H9 (cell line): ENCODE data around the gene LY6G6F. TPM values are rescaled to one million over a fixed set of nuclear protein-coding genes. Genes with fewer than 3 reads are reported as not detected.

Experiments
- DNase-seq: peaks from one replicate; pipeline ENCODE4 v3.0.0-alpha.2; 2017
- H2AFZ ChIP-seq: one replicate; pipeline ENCODE4 v1.6.1; 2013; ENCODE audit warnings: mild to moderate bottlenecking, low read length, control low read depth, moderate library complexity
- H2AK5ac ChIP-seq: 2 replicates; pipeline ENCODE4 v1.6.1; 2013; ENCODE audit warnings: low read length, control low read depth, mixed read lengths; ENCODE audit not compliant: insufficient read length
- H2BK120ac ChIP-seq: one replicate; pipeline ENCODE4 v1.6.1; 2013; ENCODE audit warnings: low read depth, mild to moderate bottlenecking, low read length, control low read depth, inconsistent platforms; ENCODE audit not compliant: poor library complexity, severe bottlenecking
- H2BK12ac ChIP-seq: 2 replicates; pipeline ENCODE4 v1.6.1; 2013; ENCODE audit warnings: low read length, control low read depth, mixed read lengths, low read depth; ENCODE audit not compliant: insufficient read length
- H2BK15ac ChIP-seq: 2 replicates; pipeline ENCODE4 v1.6.1; 2013; ENCODE audit warnings: low read depth, low read length, control low read depth
- H2BK20ac ChIP-seq: one replicate; pipeline ENCODE4 v1.6.1; 2013; ENCODE audit warnings: low read depth, mild to moderate bottlenecking, low read length, control low read depth, inconsistent platforms; ENCODE audit not compliant: poor library complexity, severe bottlenecking
- H2BK5ac ChIP-seq: 2 replicates; pipeline ENCODE4 v1.6.1; 2013; ENCODE audit warnings: low read length, control low read depth, mixed read lengths; ENCODE audit not compliant: insufficient read length
- H3K14ac ChIP-seq: 2 replicates; pipeline ENCODE4 v1.6.1; 2013; ENCODE audit warnings: low read length, control low read depth; ENCODE audit not compliant: insufficient read depth
- H3K18ac ChIP-seq: 2 replicates; pipeline ENCODE4 v1.6.1; 2013; ENCODE audit warnings: low read depth, mild to moderate bottlenecking, mixed read lengths, low read length, control low read depth; ENCODE audit not compliant: insufficient read length
- H3K23ac ChIP-seq: 2 replicates; pipeline ENCODE4 v1.6.1; 2013; ENCODE audit warnings: low read length, control low read depth, mixed read lengths, low read depth; ENCODE audit not compliant: insufficient read length
- H3K23me2 ChIP-seq: 2 replicates; pipeline ENCODE4 v1.6.1; 2013; ENCODE audit warnings: low read depth, mild to moderate bottlenecking, mixed read lengths, low read length, control low read depth; ENCODE audit not compliant: insufficient read length, poor library complexity, severe bottlenecking
- H3K27ac ChIP-seq: 2 replicates; pipeline ENCODE4 v1.5.1; 2013; ENCODE audit warnings: low read length, control low read depth, mixed read lengths, low read depth; ENCODE audit not compliant: insufficient read length
- H3K27me3 ChIP-seq: 2 replicates; pipeline ENCODE4 v1.6.1; 2013; ENCODE audit warnings: low read length, control low read depth, inconsistent platforms; ENCODE audit not compliant: insufficient read depth
- H3K4ac ChIP-seq: 2 replicates; pipeline ENCODE4 v1.6.1; 2013; ENCODE audit warnings: low read depth, mild to moderate bottlenecking, control low read depth, inconsistent platforms, low read length, moderate library complexity
- H3K4me1 ChIP-seq: 2 replicates; pipeline ENCODE4 v1.6.1; 2013; ENCODE audit warnings: low read length, control low read depth, inconsistent platforms; ENCODE audit not compliant: insufficient read depth
- H3K4me2 ChIP-seq: 2 replicates; pipeline ENCODE4 v1.6.1; 2013; ENCODE audit warnings: low read length, control low read depth, mixed read lengths; ENCODE audit not compliant: insufficient read length, insufficient read depth
- H3K56ac ChIP-seq: 2 replicates; pipeline ENCODE4 v1.6.1; 2013; ENCODE audit warnings: low read depth, mild to moderate bottlenecking, mixed read lengths, low read length, control low read depth; ENCODE audit not compliant: insufficient read length
- H3K79me1 ChIP-seq: 2 replicates; pipeline ENCODE4 v1.6.1; 2013; ENCODE audit warnings: low read depth, mild to moderate bottlenecking, moderate library complexity, low read length, control low read depth, inconsistent platforms; ENCODE audit not compliant: insufficient read depth, poor library complexity, severe bottlenecking
- H3K79me2 ChIP-seq: 2 replicates; pipeline ENCODE4 v1.6.1; 2013; ENCODE audit warnings: low read length, control low read depth, inconsistent platforms; ENCODE audit not compliant: insufficient read depth
- H3K9ac ChIP-seq: 2 replicates; pipeline ENCODE4 v1.6.1; 2013; ENCODE audit warnings: low read length, control low read depth, mixed read lengths; ENCODE audit not compliant: insufficient read length; ENCODE audit errors: extremely low read depth
- H3K9me3 ChIP-seq: one replicate; pipeline ENCODE4 v1.6.1; 2013; ENCODE audit warnings: low read depth, low read length, inconsistent platforms; ENCODE audit not compliant: control insufficient read depth
- H3T11ph ChIP-seq: one replicate; pipeline ENCODE4 v1.6.1; 2013; ENCODE audit warnings: mild to moderate bottlenecking, low read length, control low read depth, inconsistent platforms
- H4K20me1 ChIP-seq: one replicate; pipeline ENCODE4 v1.6.1; 2013; ENCODE audit not compliant: control insufficient read depth, insufficient read length, insufficient read depth
- H4K5ac ChIP-seq: 2 replicates; pipeline ENCODE4 v1.6.1; 2013; ENCODE audit warnings: low read depth, mild to moderate bottlenecking, mixed read lengths, low read length, control low read depth; ENCODE audit not compliant: insufficient read length
- H4K8ac ChIP-seq: replicated peaks from 2 replicates; pipeline ENCODE4 v1.6.1; 2013; ENCODE audit warnings: low read length, control low read depth, mixed read lengths, low read depth; ENCODE audit not compliant: insufficient read length
- H4K91ac ChIP-seq: 2 replicates; pipeline ENCODE4 v1.6.1; 2013; ENCODE audit warnings: low read depth, mild to moderate bottlenecking, moderate library complexity, mixed read lengths, low read length, control low read depth; ENCODE audit not compliant: insufficient read length
- H3K27ac Mint-ChIP-seq, 3 experiments: 2 replicates in 2 of 3; 3 replicates in 1 of 3; pipeline ENCODE4 v1.8.0; 2020 to 2021; ENCODE audit warnings: mixed read lengths in 3 of 3, mild to moderate bottlenecking in 1 of 3, moderate library complexity in 1 of 3
- H3K27me3 Mint-ChIP-seq: 2 replicates; pipeline ENCODE4 v1.8.0; 2021; ENCODE audit warnings: low read depth, mild to moderate bottlenecking, moderate library complexity, mixed read lengths
- H3K36me3 Mint-ChIP-seq, 3 experiments: 2 replicates in 2 of 3; 3 replicates in 1 of 3; pipeline ENCODE4 v1.8.0; 2020 to 2021; ENCODE audit warnings: low read depth in 3 of 3, mixed read lengths in 3 of 3; ENCODE audit not compliant: insufficient read depth in 1 of 3
- H3K4me1 Mint-ChIP-seq, 2 experiments: 2 replicates each; pipeline ENCODE4 v1.8.0; 2020; ENCODE audit warnings: mixed read lengths in 2 of 2
- H3K4me3 Mint-ChIP-seq, 2 experiments: 2 replicates in 1 of 2; 3 replicates in 1 of 2; pipeline ENCODE4 v1.8.0; 2020 to 2021; ENCODE audit warnings: mild to moderate bottlenecking in 2 of 2, mixed read lengths in 2 of 2, moderate library complexity in 1 of 2
- H3K9me3 Mint-ChIP-seq, 2 experiments: 2 replicates in 1 of 2; 3 replicates in 1 of 2; pipeline ENCODE4 v1.8.0; 2020; ENCODE audit warnings: mild to moderate bottlenecking in 2 of 2, mixed read lengths in 2 of 2, moderate library complexity in 1 of 2
- CTCF ChIP-seq: fragments of 200-600 bp; sonication (generic); conservative IDR thresholded peaks from 3 replicates; pipeline ENCODE4 v1.8.0; 2021; ENCODE audit warnings: antibody characterized with exemption, mild to moderate bottlenecking
- WGBS: extraction: QIAGEN DNeasy Blood & Tissue Kit; methylation state at CpG from one replicate; pipeline ENCODE4 v1.1.7; 2013; ENCODE audit warnings: missing lambda C conversion rate, low lambda C conversion rate, mixed read lengths; ENCODE audit not compliant: insufficient read length; ENCODE audit errors: extremely low coverage; 5-methylcytosine and 5-hydroxymethylcytosine counted together
- total RNA-seq: library from RNA; stranded (reverse); gene quantifications from 2 replicates; pipeline ENCODE4 v1.2.1, GENCODE V29; 2021

Gene LY6G6F
- total RNA-seq, 1 experiment from 2014 or later: not detected

- TF ChIP-seq CTCF: no peak
- Histone ChIP-seq H3K4me2 (peak overlapping the region; percentile 73), H3K79me1 (peaks cover 13% of the 10 kb centered on the region), H2AK5ac (no peak overlapping the region), H3K56ac (no peak overlapping the region), H2BK5ac (no peak overlapping the region), H3K18ac (no peak overlapping the region), H3K23ac (no peak overlapping the region), H3K4ac (no peak overlapping the region), H3K4me1 (no peaks in the 10 kb centered on the region), H3K27me3 (no peaks in the 10 kb centered on the region), H4K5ac (no peak overlapping the region), H2BK120ac (no peak overlapping the region), H3K14ac (no peak overlapping the region), H4K20me1 (no peaks in the 10 kb centered on the region), H4K91ac (no peak overlapping the region), H2AFZ (no peak overlapping the region), H3K27ac (no peak overlapping the region), H2BK20ac (no peak overlapping the region), H3K23me2 (peaks cover 7% of the 10 kb centered on the region), H2BK12ac (no peak overlapping the region), H3K79me2 (peaks cover 4% of the 10 kb centered on the region; the same call in 1 of the 2 replicates), H3K9me3 (no peaks in the 10 kb centered on the region), H4K8ac (no peak overlapping the region), H2BK15ac (no peak overlapping the region), H3T11ph (no peak overlapping the region), H3K9ac (no peak overlapping the region)
- peak overlapping the region; percentile 87 to 92 for H3K4me3 Mint-ChIP-seq
- DNase-seq: no peak
- H3K9me3 Mint-ChIP-seq: no peaks in the 10 kb centered on the region
- H3K36me3 Mint-ChIP-seq: peaks cover 17 to 43% (median 36%) of the 10 kb centered on the region in 3 experiments; a peak in 6 of 7 replicates
- H3K4me1 Mint-ChIP-seq: peaks cover 30 to 36% of the 10 kb centered on the region in 2 experiments
- WGBS: no CpG with 5 or more reads among the region's 13 CpGs
- no peaks in the 10 kb centered on the region; the same call in 1 of the 2 replicates for H3K27me3 Mint-ChIP-seq
- no peak overlapping the region; a peak in 1 of 7 replicates for H3K27ac Mint-ChIP-seq
Measured at GRCh38 chr6:31658983-31659648, 47.5 kb upstream of the LY6G6F start.
